ENCODE measurements around the gene CSH2.
"Not testable (repeated sequence)": the region's sequence is repeated elsewhere in the genome, so short reads cannot be mapped to it uniquely, and the experiment has no call there.

GRCh38 chr17:63885119-63885518 lies 11.6 kb upstream of the CSH2 start:
- TF ChIP-seq CTCF (tag by site-specific recombination; IDR thresholded peaks at IDR 0.05); ZSCAN30 (tag by site-specific recombination; IDR thresholded peaks at IDR 0.05); ZNF221 (tag by site-specific recombination; IDR thresholded peaks at IDR 0.05; ENCODE audit: borderline replicate concordance); TSHZ1 (tag by site-specific recombination; IDR thresholded peaks at IDR 0.05; ENCODE audit: borderline replicate concordance); ZBTB7A (tag by site-specific recombination; IDR thresholded peaks at IDR 0.05; ENCODE audit: low read depth): not testable (repeated sequence)

Data from HEK293 (cell line).